Measurements from ENCODE around the gene PIK3R1.

GRCh38 chr5:68318955-68319705 lies 103.6 kb downstream of the PIK3R1 start:
- no peak for TF ChIP-seq POLR2A (IDR thresholded peaks at IDR 0.05)
- TF ChIP-seq CTCF (IDR thresholded peaks at IDR 0.05), result no peak

Data from body of pancreas (tissue), 4 donors.